Measurements from ENCODE around the gene XXYLT1. TPM values are rescaled to one million over a fixed set of nuclear protein-coding genes. Genes with fewer than 3 reads are reported as not detected.

XXYLT1 gene
- total and polyA plus RNA-seq, 10 of the 15 experiments (the other 5 are each of a cell fraction or from before 2014, with no cell fraction given) = 1.2 to 14.2 (median 9.3) TPM

DNA sequence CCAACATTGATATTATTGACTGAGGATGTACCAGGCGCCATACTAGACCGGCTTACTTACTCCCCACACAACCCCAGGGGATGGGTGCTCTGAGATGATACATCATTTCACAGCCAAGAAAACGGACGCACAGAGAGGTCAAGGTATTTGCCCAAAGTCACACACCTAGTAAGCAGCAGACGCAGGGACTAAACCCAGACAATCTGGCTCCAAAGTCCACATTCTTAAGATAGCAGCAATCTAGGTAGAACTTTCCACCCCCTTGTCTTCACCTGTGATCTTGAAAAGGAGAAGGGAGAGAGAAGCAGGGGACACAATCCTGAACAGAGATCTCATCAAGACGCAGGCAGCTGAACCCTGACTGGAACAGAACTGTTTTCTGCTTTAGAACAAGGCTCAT, 200.6 kb downstream of the XXYLT1 start:
- RAD21 ChIA-PET (ENCODE audit: unreplicated experiment) = no interaction called here
- ATAC-seq = no peak
- in situ Hi-C loops (cut with MboI) (no loop called here), intact Hi-C loops (cut with micrococcal nuclease; ENCODE audit: unreplicated experiment) (no loop called here)
- H3K4me2 ChIP-seq (ENCODE audit: control insufficient read depth, insufficient read depth) = no peak overlapping the region
- H3K79me2 ChIP-seq (ENCODE audit: control insufficient read depth, insufficient read depth, low read length) = no peaks in the 10 kb centered on the region
- no peak overlapping the region for H3K27ac ChIP-seq (ENCODE audit: control insufficient read depth, insufficient read depth)
- no peaks in the 10 kb centered on the region; the same call in 2 of the 3 replicates for H3K9me3 ChIP-seq (replicated peaks; ENCODE audit: control insufficient read depth, insufficient read depth, low read length)
- H3K4me3 ChIP-seq = no peak overlapping the region
- FAIRE-seq = no peak
- no peaks in the 10 kb centered on the region for H3K4me1 ChIP-seq (ENCODE audit: control insufficient read depth, insufficient read depth, low read length)
- no peak overlapping the region for H2AFZ ChIP-seq (ENCODE audit: control insufficient read depth, low read depth, low read length)
- POLR2A ChIA-PET = no interaction called here
- no peaks in the 10 kb centered on the region for H4K20me1 ChIP-seq (ENCODE audit: control insufficient read depth, insufficient read depth)
- no peak for TF ChIP-seq SMARCA5 (IDR thresholded peaks at IDR 0.05)
- TF ChIP-seq SMC3 (IDR thresholded peaks at IDR 0.05; ENCODE audit: borderline replicate concordance, low read length) = no peak
- TF ChIP-seq FOXM1 (IDR thresholded peaks at IDR 0.05; ENCODE audit: low read depth, low read length) = no peak
- no peak for TF ChIP-seq SP1 (IDR thresholded peaks at IDR 0.05; ENCODE audit: low read depth, low read length)
- TF ChIP-seq MYB (IDR thresholded peaks at IDR 0.05; ENCODE audit: borderline replicate concordance, low read depth, low read length) = no peak
- no peak for TF ChIP-seq TBL1XR1 (IDR thresholded peaks at IDR 0.05; ENCODE audit: low read depth, low read length)
- TF ChIP-seq NR2C2 (IDR thresholded peaks at IDR 0.05; ENCODE audit: borderline replicate concordance, control insufficient read depth, insufficient read length, low read depth) = no peak
- TF ChIP-seq TARDBP (IDR thresholded peaks at IDR 0.05; ENCODE audit: borderline replicate concordance) = no peak
- TF ChIP-seq BCLAF1 (IDR thresholded peaks at IDR 0.05) = no peak
- no peak for TF ChIP-seq EP300 (IDR thresholded peaks at IDR 0.05; ENCODE audit: borderline replicate concordance in 1 of 2, control insufficient read depth in 1 of 2, low read depth in 2 of 2, low read length in 2 of 2)
- TF ChIP-seq, protein P1, sequence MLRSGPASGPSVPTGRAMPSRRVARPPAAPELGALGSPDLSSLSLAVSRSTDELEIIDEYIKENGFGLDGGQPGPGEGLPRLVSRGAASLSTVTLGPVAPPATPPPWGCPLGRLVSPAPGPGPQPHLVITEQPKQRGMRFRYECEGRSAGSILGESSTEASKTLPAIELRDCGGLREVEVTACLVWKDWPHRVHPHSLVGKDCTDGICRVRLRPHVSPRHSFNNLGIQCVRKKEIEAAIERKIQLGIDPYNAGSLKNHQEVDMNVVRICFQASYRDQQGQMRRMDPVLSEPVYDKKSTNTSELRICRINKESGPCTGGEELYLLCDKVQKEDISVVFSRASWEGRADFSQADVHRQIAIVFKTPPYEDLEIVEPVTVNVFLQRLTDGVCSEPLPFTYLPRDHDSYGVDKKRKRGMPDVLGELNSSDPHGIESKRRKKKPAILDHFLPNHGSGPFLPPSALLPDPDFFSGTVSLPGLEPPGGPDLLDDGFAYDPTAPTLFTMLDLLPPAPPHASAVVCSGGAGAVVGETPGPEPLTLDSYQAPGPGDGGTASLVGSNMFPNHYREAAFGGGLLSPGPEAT (IDR thresholded peaks at IDR 0.05; ENCODE audit: low read depth) = no peak
- no TSS peak for BruUV-seq (replicated peaks)
- no peak for DNase-seq (ENCODE audit: low read depth, low spot score)
- WGBS (ENCODE audit: insufficient coverage, insufficient replicate concordance, low lambda C conversion rate, missing lambda C conversion rate) = 83% methylated on average over 6 of the region's 6 CpGs
- no peaks in the 10 kb centered on the region for H3K27me3 ChIP-seq (replicated peaks in 1 of 2; ENCODE audit: control insufficient read depth in 2 of 2, insufficient read depth in 2 of 2, low read length in 1 of 2)
- CTCF ChIA-PET = no interaction called here
- SMC1A ChIA-PET (ENCODE audit: uncharacterized antibody, unreplicated experiment) = no interaction called here
- H3K36me3 ChIP-seq (ENCODE audit: control insufficient read depth in 2 of 2, insufficient read depth in 2 of 2, low read length in 1 of 2) = no peaks in the 10 kb centered on the region; a peak in 2 of 4 replicates
- no peak overlapping the region for H3K9ac ChIP-seq (ENCODE audit: control insufficient read depth, insufficient read depth, low read length)
